GM23248 (cell line): ENCODE measurements around the gene MPP4. TPM values are rescaled to one million over a fixed set of nuclear protein-coding genes. Genes with fewer than 3 reads are reported as not detected.
A peak's percentile ranks its signal among the peaks of the same experiment; 100 is the strongest.

ENCODE experiments used
- DNase-seq: peaks from one replicate; pipeline ENCODE4 v3.0.0-alpha.2; 2015
- H2AFZ ChIP-seq: fragments of 200-600 bp; sonication (generic); 2 replicates; pipeline ENCODE4 v1.6.1; 2016; ENCODE audit warnings: antibody characterized with exemption
- H3F3A ChIP-seq: fragments of 200-600 bp; sonication (generic); 2 replicates; pipeline ENCODE4 v1.6.1; 2016; ENCODE audit warnings: mild to moderate bottlenecking, antibody characterized with exemption, mixed run types; ENCODE audit not compliant: insufficient read depth
- H3K27ac ChIP-seq: fragments of 200-600 bp; sonication (generic); 2 replicates; pipeline ENCODE4 v1.5.1; 2016; ENCODE audit warnings: mild to moderate bottlenecking
- H3K27me3 ChIP-seq: fragments of 200-600 bp; sonication (generic); replicated peaks from 2 replicates; pipeline ENCODE4 v1.6.1; 2016; ENCODE audit warnings: mild to moderate bottlenecking; ENCODE audit not compliant: insufficient read depth
- H3K36me3 ChIP-seq: fragments of 200-600 bp; sonication (generic); 2 replicates; pipeline ENCODE4 v1.6.1; 2016; ENCODE audit warnings: low read depth, mild to moderate bottlenecking
- H3K4me1 ChIP-seq: fragments of 200-600 bp; sonication (generic); 2 replicates; pipeline ENCODE4 v1.6.1; 2016; ENCODE audit warnings: mild to moderate bottlenecking; ENCODE audit not compliant: insufficient read depth
- H3K4me2 ChIP-seq: fragments of 200-600 bp; sonication (generic); one replicate; pipeline ENCODE4 v1.6.1; 2016; ENCODE audit warnings: mild to moderate bottlenecking; ENCODE audit not compliant: unreplicated experiment
- H3K4me3 ChIP-seq: fragments of 200-600 bp; sonication (generic); 2 replicates; pipeline ENCODE4 v1.5.1; 2016; ENCODE audit warnings: mild to moderate bottlenecking
- H3K79me2 ChIP-seq: fragments of 200-600 bp; sonication (generic); 2 replicates; pipeline ENCODE4 v1.6.1; 2016; ENCODE audit warnings: mild to moderate bottlenecking; ENCODE audit not compliant: insufficient read depth
- H3K9ac ChIP-seq: fragments of 200-600 bp; sonication (generic); 2 replicates; pipeline ENCODE4 v1.6.1; 2016; ENCODE audit warnings: mild to moderate bottlenecking
- H3K9me2 ChIP-seq: fragments of 200-600 bp; sonication (generic); 2 replicates; pipeline ENCODE4 v1.6.1; 2016; ENCODE audit warnings: mixed run types, mild to moderate bottlenecking, moderate library complexity; ENCODE audit not compliant: insufficient read depth
- H3K9me3 ChIP-seq: fragments of 200-600 bp; sonication (generic); one replicate; pipeline ENCODE4 v1.6.1; 2017; ENCODE audit warnings: low read depth
- H4K20me1 ChIP-seq: fragments of 200-600 bp; sonication (generic); 2 replicates; pipeline ENCODE4 v1.6.0; 2016; ENCODE audit not compliant: insufficient read depth
- EZH2 ChIP-seq: fragments of 200-600 bp; sonication (generic); IDR thresholded peaks from 2 replicates; pipeline ENCODE4 v1.6.1; 2018; ENCODE audit warnings: antibody characterized with exemption, mild to moderate bottlenecking; ENCODE audit not compliant: insufficient read depth, poor library complexity, severe bottlenecking
- EZH2phosphoT487 ChIP-seq: fragments of 200-600 bp; sonication (generic); IDR thresholded peaks from 2 replicates; pipeline ENCODE4 v1.6.1; 2018; ENCODE audit warnings: antibody characterized with exemption, moderate library complexity, mild to moderate bottlenecking, low read depth; ENCODE audit not compliant: insufficient read depth
- WGBS, 2 experiments: methylation state at CpG; one replicate each; pipeline ENCODE4 v1.1.6; 2015 to 2017; ENCODE audit warnings: low lambda C conversion rate in 2 of 2, low coverage in 1 of 2; ENCODE audit errors: missing lambda C conversion rate in 2 of 2; 5-methylcytosine and 5-hydroxymethylcytosine counted together
- in situ Hi-C: fragments of 300-500 bp; cut with MboI; formaldehyde crosslinking; loops from 2 replicates; pipeline ENCODE4 v1.15.0; 2020
- polyA plus RNA-seq: library from polyadenylated mRNA; unstranded; fragments of >200 nt; fragmentation: Nextera tagmentation; extraction: Ambion mirVana; gene quantifications from 2 replicates; pipeline ENCODE4 v1.2.1, GENCODE V29; 2016
- total RNA-seq: library from RNA; depleted of rRNA; stranded (reverse); fragments of >200 nt; shearing (Covaris generic); gene quantifications from 2 replicates; pipeline ENCODE4 v1.2.3, GENCODE V29; 2014

Gene MPP4
- total and polyA plus RNA-seq, 2 experiments from 2014 or later = 3.6 to 3.8 TPM

DNA sequence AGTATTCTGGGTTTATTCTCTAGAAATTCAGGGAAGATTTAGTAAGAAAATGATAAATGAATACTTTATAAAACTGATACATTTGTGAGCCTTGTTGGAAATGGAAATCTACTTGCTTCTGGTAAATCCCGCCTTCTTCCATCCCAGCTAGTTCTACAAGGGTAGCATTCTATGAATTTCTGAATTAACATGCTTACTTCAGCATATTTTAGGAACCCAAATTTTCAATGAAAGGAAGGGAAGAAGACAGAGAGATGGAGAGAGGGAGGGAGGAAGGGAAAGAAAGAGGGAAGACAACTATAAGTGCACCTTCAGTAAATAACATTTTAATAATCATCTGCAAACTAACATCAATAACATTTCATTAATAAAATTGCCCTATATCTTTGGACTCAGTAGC, 28.6 kb downstream of the MPP4 start:
- in situ Hi-C loops = no loop called here
- Histone ChIP-seq H3K36me3 (no peaks in the 10 kb centered on the region), H3K9me2 (no peaks in the 10 kb centered on the region), H3K4me1 (peaks cover 11% of the 10 kb centered on the region), H4K20me1 (no peaks in the 10 kb centered on the region), H3K27me3 (no peaks in the 10 kb centered on the region), H2AFZ (no peak overlapping the region), H3K9me3 (no peaks in the 10 kb centered on the region), H3K4me3 (no peak overlapping the region), H3K9ac (no peak overlapping the region), H3K27ac (no peak overlapping the region), H3F3A (no peaks in the 10 kb centered on the region), H3K4me2 (no peak overlapping the region), H3K79me2 (no peaks in the 10 kb centered on the region)
- TF ChIP-seq EZH2phosphoT487 (no peak), EZH2 (no peak)
- no peak for DNase-seq
- WGBS, 2 experiments = 82 to 88% methylated on average over 1 of the region's 1 CpG

GRCh38 chr2:201668402-201668910, 30.0 kb downstream of the MPP4 start:
- WGBS, 2 experiments = 69 to 83% methylated on average over 3 of the region's 3 CpGs
- TF ChIP-seq EZH2phosphoT487 (no peak), EZH2 (no peak)
- Histone ChIP-seq H4K20me1 (no peaks in the 10 kb centered on the region), H3F3A (no peaks in the 10 kb centered on the region), H3K4me1 (peaks cover 11% of the 10 kb centered on the region), H3K36me3 (no peaks in the 10 kb centered on the region), H3K27ac (no peak overlapping the region), H2AFZ (no peak overlapping the region), H3K9me2 (no peaks in the 10 kb centered on the region), H3K9me3 (no peaks in the 10 kb centered on the region), H3K27me3 (no peaks in the 10 kb centered on the region), H3K4me2 (no peak overlapping the region), H3K79me2 (no peaks in the 10 kb centered on the region), H3K4me3 (no peak overlapping the region), H3K9ac (no peak overlapping the region)
- in situ Hi-C loops = no loop called here
- DNase-seq = no peak

- H3K79me2 ChIP-seq = no peaks in the 10 kb centered on the region
- no peaks in the 10 kb centered on the region for H3K9me3 ChIP-seq
- no peak overlapping the region for H3K9ac ChIP-seq
- no peaks in the 10 kb centered on the region for H3F3A ChIP-seq
- TF ChIP-seq EZH2 (no peak), EZH2phosphoT487 (no peak)
- 89 to 91% methylated on average over 8 of the region's 8 CpGs for WGBS, 2 experiments
- peaks cover 11% of the 10 kb centered on the region for H3K4me1 ChIP-seq
- in situ Hi-C loops = no loop called here
- no peaks in the 10 kb centered on the region for H3K36me3 ChIP-seq
- no peaks in the 10 kb centered on the region for H3K27me3 ChIP-seq
- H3K4me3 ChIP-seq = no peak overlapping the region
- no peak overlapping the region for H3K27ac ChIP-seq
- H2AFZ ChIP-seq = no peak overlapping the region
- no peaks in the 10 kb centered on the region for H4K20me1 ChIP-seq
- no peaks in the 10 kb centered on the region for H3K9me2 ChIP-seq
- no peak for DNase-seq
- no peak overlapping the region for H3K4me2 ChIP-seq
Measured at GRCh38 chr2:201664334-201664733, 34.1 kb downstream of the MPP4 start.

DNA sequence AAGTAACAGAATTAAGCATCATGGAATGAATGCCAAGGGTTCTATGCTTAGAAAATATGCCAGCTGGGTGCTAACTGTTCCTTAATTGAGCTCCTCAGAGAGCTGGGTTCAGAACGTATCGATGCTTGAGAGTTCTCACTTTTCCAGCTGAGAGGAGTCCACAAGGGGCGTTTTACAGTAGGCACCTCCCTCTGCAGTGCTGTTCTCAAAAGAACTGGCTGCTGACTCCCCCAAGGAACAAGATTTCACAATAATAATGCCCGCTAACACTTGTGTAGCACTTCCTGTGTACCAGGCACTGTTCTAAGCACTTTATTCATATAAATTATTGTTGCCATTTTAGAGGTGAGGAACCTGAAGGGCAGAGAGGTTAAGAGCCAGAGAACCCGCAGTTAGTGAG, 37.1 kb downstream of the MPP4 start:
- in situ Hi-C loops = no loop called here
- WGBS, 2 experiments = 46 to 51% methylated on average over 5 of the region's 5 CpGs

More for the DNA sequence above, 37.1 kb downstream of the MPP4 start:
- Histone ChIP-seq H3K36me3 (no peaks in the 10 kb centered on the region), H3K4me3 (no peak overlapping the region), H2AFZ (peak overlapping the region; percentile 47), H3K9me3 (no peaks in the 10 kb centered on the region), H3K27me3 (no peaks in the 10 kb centered on the region), H4K20me1 (no peaks in the 10 kb centered on the region), H3K4me1 (peaks cover 12% of the 10 kb centered on the region), H3K79me2 (no peaks in the 10 kb centered on the region), H3K9me2 (no peaks in the 10 kb centered on the region), H3K27ac (no peak overlapping the region), H3K9ac (no peak overlapping the region), H3K4me2 (no peak overlapping the region), H3F3A (peaks cover under 1% of the 10 kb centered on the region; the same call in 1 of the 2 replicates)
- no peak for DNase-seq
- no peak for TF ChIP-seq EZH2
- TF ChIP-seq EZH2phosphoT487 = no peak
